ENCODE measurements around the gene EIF5. TPM values are rescaled to one million over a fixed set of nuclear protein-coding genes. Genes with fewer than 3 reads are reported as not detected.
A peak's percentile ranks its signal among the peaks of the same experiment; 100 is the strongest.

Gene EIF5
- total RNA-seq, 3 donors from 2014 or later = 434 to 457 (median 451) TPM

DNA sequence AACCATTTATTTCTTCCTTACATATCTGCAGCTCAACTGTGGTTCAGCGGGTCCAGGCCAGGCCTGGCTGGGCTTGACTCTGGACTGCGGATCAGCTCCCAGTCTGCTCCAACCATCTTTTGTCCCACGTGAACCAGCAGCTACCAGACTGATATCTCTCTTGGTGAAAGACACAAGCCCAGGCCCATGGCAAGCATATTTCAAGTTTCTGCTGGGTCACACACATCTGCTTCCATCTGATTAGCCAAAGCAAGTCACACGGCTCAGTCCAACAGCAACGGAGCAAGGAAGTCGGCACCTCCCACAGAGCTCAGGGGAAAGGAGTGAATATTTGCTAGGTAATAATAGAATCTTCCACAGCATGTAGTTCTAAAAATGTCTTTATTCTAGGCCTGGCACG lies 26.5 kb downstream of the EIF5 start:
- Mint-ChIP-seq H3K4me1 (ENCODE audit: low read depth) (no peaks in the 10 kb centered on the region), H3K36me3 (ENCODE audit: insufficient read depth) (no peaks in the 10 kb centered on the region), H3K9me3 (peaks cover 22% of the 10 kb centered on the region), H3K27me3 (ENCODE audit: low read depth) (peaks cover 6% of the 10 kb centered on the region), H3K4me3 (no peak overlapping the region)
- DNase-seq (no peak), ATAC-seq (no peak)

DNA sequence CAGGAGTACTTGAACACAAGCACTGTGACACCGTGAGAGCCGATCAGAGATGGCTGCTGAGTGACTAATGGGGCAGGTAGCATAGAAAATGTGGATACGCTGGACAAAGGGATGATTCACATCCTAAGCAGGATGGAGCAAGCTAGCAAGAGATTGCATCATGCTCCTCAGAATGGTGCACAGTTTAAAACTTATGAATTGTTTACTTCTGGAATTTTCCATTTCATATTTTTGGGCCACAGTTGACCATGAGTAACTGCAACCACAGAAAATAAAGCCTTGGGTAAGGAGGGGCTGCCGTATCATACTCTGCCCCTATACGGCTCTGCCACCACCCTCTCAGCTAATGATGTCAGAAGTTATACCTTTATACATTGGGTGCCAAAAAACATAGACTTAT lies 27.8 kb downstream of the EIF5 start:
- H3K36me3 Mint-ChIP-seq (ENCODE audit: insufficient read depth) = no peaks in the 10 kb centered on the region
- no peak for ATAC-seq
- H3K9me3 Mint-ChIP-seq = peaks cover 22% of the 10 kb centered on the region
- DNase-seq = no peak
- H3K4me1 Mint-ChIP-seq (ENCODE audit: low read depth) = no peaks in the 10 kb centered on the region
- H3K4me3 Mint-ChIP-seq = no peak overlapping the region
- H3K27me3 Mint-ChIP-seq (ENCODE audit: low read depth) = peaks cover 6% of the 10 kb centered on the region

- no peaks in the 10 kb centered on the region for H3K4me1 Mint-ChIP-seq (ENCODE audit: low read depth)
- no peak for DNase-seq
- H3K4me3 Mint-ChIP-seq = no peak overlapping the region
- H3K36me3 Mint-ChIP-seq (ENCODE audit: insufficient read depth) = no peaks in the 10 kb centered on the region
- H3K27me3 Mint-ChIP-seq (ENCODE audit: low read depth) = peaks cover 6% of the 10 kb centered on the region
- H3K9me3 Mint-ChIP-seq = peaks cover 22% of the 10 kb centered on the region
- no peak for ATAC-seq
These were observed 28.7 kb downstream of the EIF5 start for GRCh38 chr14:103362780-103363179.

DNA sequence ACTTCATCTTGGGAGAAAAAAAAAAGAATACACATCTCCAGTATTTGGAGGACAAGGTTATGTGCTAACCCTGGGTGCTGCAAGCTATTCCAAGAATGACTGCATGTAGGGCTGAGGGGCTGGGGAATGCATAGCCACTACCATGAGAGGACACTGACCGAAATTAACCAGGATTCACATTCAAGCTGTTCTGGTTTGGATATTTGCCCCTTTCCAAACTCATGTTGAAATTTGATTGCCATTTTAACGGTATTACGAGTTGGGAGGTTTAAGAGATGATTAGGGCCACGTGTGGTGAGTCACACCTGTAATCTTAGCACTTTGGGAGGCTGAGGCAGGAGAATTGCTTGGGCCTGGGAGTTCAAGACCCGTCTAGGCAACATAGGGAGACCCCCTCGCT lies 32.7 kb downstream of the EIF5 start:
- ATAC-seq (no peak), DNase-seq (no peak)
- Mint-ChIP-seq H3K9me3 (peaks cover 22% of the 10 kb centered on the region), H3K36me3 (ENCODE audit: insufficient read depth) (no peaks in the 10 kb centered on the region), H3K27me3 (ENCODE audit: low read depth) (no peaks in the 10 kb centered on the region), H3K4me1 (ENCODE audit: low read depth) (no peaks in the 10 kb centered on the region), H3K4me3 (no peak overlapping the region)

- no peaks in the 10 kb centered on the region for H3K4me1 Mint-ChIP-seq (ENCODE audit: low read depth)
- ATAC-seq (no peak), DNase-seq (no peak)
These were observed 34.0 kb downstream of the EIF5 start for GRCh38 chr14:103367995-103368394.

GRCh38 chr14:103370087-103370486 lies 36.0 kb downstream of the EIF5 start:
- DNase-seq (no peak), ATAC-seq (no peak)
- Mint-ChIP-seq H3K9me3 (no peaks in the 10 kb centered on the region), H3K36me3 (ENCODE audit: insufficient read depth) (no peaks in the 10 kb centered on the region), H3K27me3 (ENCODE audit: low read depth) (peaks cover 4% of the 10 kb centered on the region), H3K4me3 (no peak overlapping the region), H3K4me1 (ENCODE audit: low read depth) (no peaks in the 10 kb centered on the region)

More at GRCh38 chr14:103367995-103368394, 34.0 kb downstream of the EIF5 start:
- no peaks in the 10 kb centered on the region for H3K27me3 Mint-ChIP-seq (ENCODE audit: low read depth)
- H3K4me3 Mint-ChIP-seq = no peak overlapping the region
- no peaks in the 10 kb centered on the region for H3K36me3 Mint-ChIP-seq (ENCODE audit: insufficient read depth)
- H3K9me3 Mint-ChIP-seq = peaks cover 15% of the 10 kb centered on the region

- no peaks in the 10 kb centered on the region for H3K36me3 Mint-ChIP-seq (ENCODE audit: insufficient read depth)
- H3K4me3 Mint-ChIP-seq = no peak overlapping the region
- no peaks in the 10 kb centered on the region for H3K9me3 Mint-ChIP-seq
- peaks cover 4% of the 10 kb centered on the region for H3K27me3 Mint-ChIP-seq (ENCODE audit: low read depth)
- no peaks in the 10 kb centered on the region for H3K4me1 Mint-ChIP-seq (ENCODE audit: low read depth)
- no peak for DNase-seq
- ATAC-seq = no peak
These were observed 38.0 kb downstream of the EIF5 start for GRCh38 chr14:103372017-103372416.

DNA sequence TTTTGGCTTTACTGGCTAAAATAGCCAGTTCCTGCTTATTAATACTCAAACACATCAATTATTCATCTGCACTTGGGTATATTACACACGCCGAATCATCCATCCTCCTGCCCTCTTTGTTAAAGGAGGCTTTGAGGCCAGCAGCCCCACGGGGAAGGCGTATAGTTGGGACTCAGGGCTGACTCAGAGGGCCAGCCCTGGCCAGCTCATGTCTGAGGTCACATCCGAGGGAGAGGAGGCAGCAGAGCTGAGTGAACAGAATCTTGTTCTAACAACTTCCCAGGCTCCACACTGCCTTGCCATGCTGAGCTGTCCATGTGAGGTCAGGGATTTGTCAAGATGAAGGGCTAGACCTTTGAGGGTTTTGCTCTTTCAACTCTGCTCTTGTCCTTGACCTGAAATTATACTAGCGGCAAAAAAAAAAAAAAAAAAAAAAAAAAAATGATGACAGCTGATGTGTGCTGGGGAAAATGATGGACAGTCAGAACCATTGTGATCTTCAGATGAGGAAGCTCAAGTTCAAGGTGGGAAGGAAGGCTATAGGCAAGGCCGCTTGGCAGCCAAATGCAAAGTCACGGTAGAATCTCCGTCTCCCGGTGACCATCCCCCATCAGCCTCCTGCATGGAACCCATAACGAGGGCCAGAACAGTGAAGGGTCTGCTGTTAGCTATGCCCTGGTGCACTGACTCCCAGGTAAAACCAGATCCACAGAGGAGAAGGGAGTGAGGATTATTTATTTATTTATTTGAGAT lies 38.7 kb downstream of the EIF5 start:
- Mint-ChIP-seq H3K36me3 (ENCODE audit: insufficient read depth) (no peaks in the 10 kb centered on the region), H3K9me3 (no peaks in the 10 kb centered on the region), H3K4me1 (ENCODE audit: low read depth) (no peaks in the 10 kb centered on the region), H3K4me3 (no peak overlapping the region), H3K27me3 (ENCODE audit: low read depth) (peaks cover 4% of the 10 kb centered on the region)
- ATAC-seq = peak in 1 of 2 donors; percentile 73
- DNase-seq = no peak

DNA sequence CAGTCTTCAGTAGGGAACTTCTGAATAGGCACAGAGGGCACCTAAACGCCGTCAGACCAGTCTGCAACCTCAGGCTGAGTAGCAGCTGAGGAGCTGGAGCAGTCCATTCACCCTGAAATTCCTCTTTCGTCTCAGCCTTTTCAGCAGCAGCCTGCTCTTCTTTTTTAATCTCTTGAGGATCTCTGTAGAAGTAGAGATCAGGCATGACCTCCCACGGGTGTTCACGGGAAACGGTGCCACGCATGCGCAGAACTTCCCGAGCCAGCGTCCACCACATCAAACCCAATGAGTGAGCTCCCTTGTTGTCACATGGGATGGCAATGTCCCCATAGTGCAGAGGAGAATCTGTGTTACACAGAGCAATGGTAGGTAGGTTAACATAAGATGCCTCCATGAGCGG lies 40.1 kb downstream of the EIF5 start:
- ATAC-seq = no peak
- Mint-ChIP-seq H3K27me3 (ENCODE audit: low read depth) (peaks cover 4% of the 10 kb centered on the region), H3K36me3 (ENCODE audit: insufficient read depth) (no peaks in the 10 kb centered on the region), H3K4me1 (ENCODE audit: low read depth) (no peaks in the 10 kb centered on the region), H3K4me3 (no peak overlapping the region), H3K9me3 (no peaks in the 10 kb centered on the region)
- no peak for DNase-seq

GRCh38 chr14:103377522-103378037 lies 43.5 kb downstream of the EIF5 start:
- DNase-seq (no peak), ATAC-seq (no peak)
- H3K4me3 Mint-ChIP-seq = no peak overlapping the region
- H3K36me3 Mint-ChIP-seq (ENCODE audit: insufficient read depth) = no peaks in the 10 kb centered on the region
- no peaks in the 10 kb centered on the region for H3K9me3 Mint-ChIP-seq
- H3K27me3 Mint-ChIP-seq (ENCODE audit: low read depth) = peaks cover 4% of the 10 kb centered on the region
- peaks cover 4% of the 10 kb centered on the region for H3K4me1 Mint-ChIP-seq (ENCODE audit: low read depth)

DNA sequence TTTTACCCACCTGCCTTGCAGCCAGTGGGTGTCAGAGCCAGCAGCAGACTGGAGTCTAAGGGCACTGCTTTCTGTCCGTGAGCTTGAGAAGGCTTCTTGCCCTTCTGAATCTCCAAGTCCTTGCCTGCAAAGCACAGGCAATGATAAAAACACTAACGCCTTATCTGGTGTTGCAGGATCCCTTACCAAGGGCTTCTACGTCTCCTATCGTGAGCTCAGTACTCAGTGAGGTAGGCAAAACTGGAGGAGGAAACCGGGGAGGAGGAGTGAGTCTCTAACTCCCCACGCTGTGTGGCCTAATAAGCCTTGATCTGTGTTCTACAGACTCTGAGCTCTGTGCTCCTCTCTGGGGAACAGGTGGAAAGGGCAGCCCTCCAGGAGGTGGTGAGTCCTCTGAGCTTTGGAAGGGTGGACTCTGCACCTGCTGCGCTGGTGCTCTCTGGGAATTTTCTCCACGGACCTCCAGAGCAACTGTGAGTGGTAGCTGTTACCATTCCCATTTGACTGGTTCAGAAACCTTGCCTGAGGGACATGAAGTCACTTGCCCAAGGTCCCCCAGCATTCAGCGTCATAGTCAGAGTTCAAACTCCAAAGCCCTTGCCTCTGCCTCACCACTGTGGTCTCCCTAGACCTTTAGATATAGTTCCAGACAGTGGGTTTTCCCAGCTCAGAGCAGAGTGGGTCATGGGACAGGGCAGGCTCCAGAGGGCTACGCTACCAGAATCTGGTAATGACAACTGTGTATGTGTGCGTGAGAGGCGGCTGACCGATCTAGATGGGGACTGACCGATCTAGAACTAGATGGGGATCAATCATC lies 44.2 kb downstream of the EIF5 start:
- no peak overlapping the region for H3K4me3 Mint-ChIP-seq
- DNase-seq (no peak), ATAC-seq (no peak)
- peaks cover 4% of the 10 kb centered on the region for H3K4me1 Mint-ChIP-seq (ENCODE audit: low read depth)
- H3K36me3 Mint-ChIP-seq (ENCODE audit: insufficient read depth) = no peaks in the 10 kb centered on the region
- no peaks in the 10 kb centered on the region for H3K9me3 Mint-ChIP-seq
- peaks cover 4% of the 10 kb centered on the region for H3K27me3 Mint-ChIP-seq (ENCODE audit: low read depth)

DNA sequence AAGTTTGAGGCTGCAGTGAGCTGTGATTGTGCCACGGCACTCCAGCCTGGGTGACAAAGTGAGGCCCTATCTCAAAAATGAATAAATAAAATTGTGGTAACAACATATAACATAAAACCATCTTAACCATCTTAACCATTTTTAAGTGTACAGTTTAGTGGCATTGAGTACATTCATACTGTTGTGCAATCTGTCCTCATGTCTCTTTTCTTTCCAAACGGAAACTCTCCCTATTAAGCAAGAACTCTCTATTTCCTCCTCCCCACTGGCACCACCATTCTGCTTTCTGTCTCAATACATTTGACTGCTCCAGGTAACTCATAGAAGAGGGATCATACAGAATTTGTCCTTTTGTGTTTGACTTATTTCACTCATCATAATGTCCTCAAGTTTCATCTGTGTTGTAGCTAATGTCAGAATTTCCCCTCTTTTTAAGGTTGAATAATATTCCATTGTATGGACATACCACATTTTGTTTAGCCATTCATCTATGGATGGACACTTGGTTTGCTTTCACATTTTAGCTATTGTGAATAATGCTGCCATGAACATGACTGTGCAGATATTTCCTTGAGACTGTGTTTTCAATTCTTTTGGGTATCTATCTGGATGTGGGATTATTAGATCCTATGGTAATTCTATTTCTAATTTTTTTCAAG lies 46.8 kb downstream of the EIF5 start:
- no peaks in the 10 kb centered on the region for H3K9me3 Mint-ChIP-seq
- no peak for ATAC-seq

GRCh38 chr14:103382376-103382775 lies 48.3 kb downstream of the EIF5 start:
- ATAC-seq = no peak
- no peak overlapping the region for H3K4me3 Mint-ChIP-seq
- no peaks in the 10 kb centered on the region for H3K36me3 Mint-ChIP-seq (ENCODE audit: insufficient read depth)
- no peaks in the 10 kb centered on the region for H3K9me3 Mint-ChIP-seq
- peaks cover 15% of the 10 kb centered on the region for H3K4me1 Mint-ChIP-seq (ENCODE audit: low read depth)
- no peaks in the 10 kb centered on the region for H3K27me3 Mint-ChIP-seq (ENCODE audit: low read depth)
- DNase-seq = no peak

More for the DNA sequence above, 46.8 kb downstream of the EIF5 start:
- H3K4me3 Mint-ChIP-seq = no peak overlapping the region
- no peaks in the 10 kb centered on the region for H3K36me3 Mint-ChIP-seq (ENCODE audit: insufficient read depth)
- peaks cover 11% of the 10 kb centered on the region for H3K4me1 Mint-ChIP-seq (ENCODE audit: low read depth)
- no peak for DNase-seq
- no peaks in the 10 kb centered on the region for H3K27me3 Mint-ChIP-seq (ENCODE audit: low read depth)

DNA sequence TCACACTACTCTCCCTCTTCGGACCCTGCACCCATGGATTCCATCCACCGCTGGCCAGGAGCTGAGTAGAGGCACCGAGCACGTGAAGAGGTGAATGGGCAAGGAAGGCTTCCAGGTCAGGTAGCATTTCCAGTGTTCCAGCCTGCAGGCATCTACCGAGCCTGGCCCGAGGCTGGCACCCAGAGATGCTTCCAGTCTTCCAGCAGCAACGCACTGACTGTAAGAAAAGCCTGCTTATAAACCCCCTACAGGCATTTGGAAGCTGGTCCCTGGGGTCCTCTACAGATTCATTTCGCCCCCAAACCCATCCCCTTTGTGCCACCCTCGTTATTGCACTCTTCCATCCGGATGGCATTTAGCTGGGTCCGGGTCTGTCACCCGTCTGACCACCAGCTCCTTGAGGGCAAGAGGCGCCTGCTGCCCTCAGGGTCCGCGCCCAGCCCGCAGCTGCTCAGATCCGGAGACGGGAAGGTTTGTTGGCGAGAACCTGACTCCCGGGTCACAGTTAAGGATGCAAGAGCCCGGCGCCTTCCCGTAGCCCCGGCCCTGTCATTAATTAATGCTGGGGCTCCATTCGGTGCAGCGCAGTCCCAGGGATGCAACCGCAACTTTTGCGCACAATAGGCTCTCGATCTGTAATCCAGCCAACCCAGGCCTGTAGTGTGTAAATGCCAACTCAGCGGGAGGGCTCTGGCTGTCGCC lies 50.6 kb downstream of the EIF5 start:
- Mint-ChIP-seq H3K4me3 (peak overlapping the region; percentile 91), H3K4me1 (ENCODE audit: low read depth) (peaks cover 34% of the 10 kb centered on the region), H3K9me3 (no peaks in the 10 kb centered on the region), H3K36me3 (ENCODE audit: insufficient read depth) (peaks cover 3% of the 10 kb centered on the region), H3K27me3 (ENCODE audit: low read depth) (no peaks in the 10 kb centered on the region)
- DNase-seq = no peak
- ATAC-seq = peak in 1 of 2 donors; percentile 0
